HG03139 (cell line): ENCODE measurements around the gene ADO.

Source experiments
- ATAC-seq: cut with Tn5 transposase; IDR thresholded peaks from one replicate; pipeline ENCODE4 v1.9.1; 2021; ENCODE audit not compliant: unreplicated experiment

The ADO gene

GRCh38 chr10:62817121-62817765 is 12.7 kb downstream of the ADO start:
- ATAC-seq: peak; percentile 20

DNA sequence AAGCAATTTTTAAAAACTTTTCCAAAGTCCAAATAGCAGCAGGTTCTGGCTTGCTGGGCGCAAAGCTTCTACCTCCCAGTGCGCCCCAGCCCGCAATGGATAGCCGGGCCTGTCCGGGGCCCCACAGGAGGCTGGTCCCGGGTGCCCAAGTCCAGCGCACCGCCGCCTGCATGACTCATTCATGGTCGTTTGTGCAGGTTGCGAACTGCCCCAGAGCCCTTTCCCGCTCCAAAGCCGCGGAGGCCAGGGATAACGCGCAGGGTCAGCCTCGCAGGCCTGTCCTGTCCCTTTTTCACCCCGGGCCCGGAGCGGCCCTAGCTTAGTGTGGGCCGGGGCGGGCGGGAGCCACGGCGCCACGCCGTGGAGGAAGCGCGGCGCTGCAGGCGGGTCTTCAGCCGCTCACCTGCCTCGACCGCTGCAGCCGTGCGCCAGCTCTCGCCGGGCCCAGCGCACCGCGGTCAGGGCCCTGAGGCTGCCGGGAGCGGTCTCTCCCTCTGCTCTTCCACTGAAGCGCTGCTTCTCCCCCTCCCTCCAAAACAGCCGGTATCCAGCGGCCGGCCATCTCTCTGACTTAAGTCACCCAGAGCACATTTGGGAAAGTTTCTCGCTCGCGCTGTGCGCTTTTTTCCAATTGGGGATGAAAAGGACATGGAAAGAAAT is 13.4 kb downstream of the ADO start:
- ATAC-seq: peak; percentile 37

- ATAC-seq: no peak
Measured at GRCh38 chr10:62818426-62819011, 14.0 kb downstream of the ADO start.

GRCh38 chr10:62819141-62819920 is 14.8 kb downstream of the ADO start:
- ATAC-seq: no peak

GRCh38 chr10:62820586-62820985 is 16.1 kb downstream of the ADO start:
- no peak for ATAC-seq

DNA sequence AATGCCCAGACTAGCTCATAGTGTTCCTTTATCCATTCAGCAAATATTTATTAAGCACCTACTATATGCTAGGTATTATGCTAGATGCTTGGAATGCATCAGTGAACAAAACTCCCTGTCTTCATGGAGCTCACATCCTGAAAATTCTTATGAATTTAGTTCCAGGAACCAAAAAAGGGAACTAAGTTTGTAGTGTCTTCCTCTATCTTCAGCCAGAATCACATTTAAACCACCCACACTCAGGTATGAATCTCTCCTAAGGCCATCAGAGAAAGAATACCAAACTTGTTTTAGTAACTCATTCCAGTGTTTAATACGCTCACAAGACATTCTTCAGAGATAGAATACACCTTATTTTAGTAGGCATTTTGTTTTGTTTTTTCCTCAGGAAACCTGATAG is 21.8 kb downstream of the ADO start:
- ATAC-seq: no peak

GRCh38 chr10:62829622-62830021 is 25.1 kb downstream of the ADO start:
- ATAC-seq: no peak

- no peak for ATAC-seq
Measured at GRCh38 chr10:62830679-62831078, 26.2 kb downstream of the ADO start.

DNA sequence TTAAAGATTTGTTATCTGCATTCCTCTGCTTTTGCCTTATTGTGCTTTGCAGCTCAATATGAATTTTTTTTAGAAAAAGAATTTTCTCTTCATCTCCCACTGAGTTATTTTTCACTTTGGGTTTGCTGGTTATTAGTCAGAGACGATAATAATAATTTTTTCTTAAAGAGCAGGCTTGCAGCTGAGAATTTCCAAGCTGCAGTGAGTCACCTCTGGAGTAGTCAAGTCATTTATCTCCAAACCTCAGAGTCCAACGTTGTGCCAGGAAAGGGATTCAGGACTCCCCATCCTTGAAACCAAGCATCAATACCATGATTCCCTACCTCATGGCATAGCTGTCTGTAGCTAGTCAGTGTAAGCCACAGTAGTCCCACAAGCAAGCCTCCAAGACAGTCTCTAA is 26.8 kb downstream of the ADO start:
- no peak for ATAC-seq

DNA sequence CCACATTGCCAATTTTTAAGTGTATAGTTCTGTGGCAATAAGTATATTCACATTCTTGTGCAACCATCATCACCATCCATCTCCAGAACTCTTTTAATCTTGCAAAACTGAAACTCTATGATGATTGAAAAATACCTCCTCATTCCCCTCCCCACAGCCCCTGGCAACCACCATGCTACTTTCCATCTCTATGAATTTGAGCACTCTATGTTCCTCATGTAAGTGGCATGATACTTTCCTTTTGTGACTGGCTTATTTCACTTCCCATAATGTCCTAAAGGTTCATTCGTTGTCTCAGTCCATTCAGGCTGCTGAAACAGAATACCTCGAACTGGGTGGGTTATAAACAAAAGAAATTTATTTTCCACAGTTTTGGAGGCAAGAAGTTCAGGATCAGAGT is 35.1 kb downstream of the ADO start:
- ATAC-seq: no peak

GRCh38 chr10:62842983-62843382 is 38.5 kb downstream of the ADO start:
- no peak for ATAC-seq

GRCh38 chr10:62843600-62843999 is 39.1 kb downstream of the ADO start:
- ATAC-seq: no peak

DNA sequence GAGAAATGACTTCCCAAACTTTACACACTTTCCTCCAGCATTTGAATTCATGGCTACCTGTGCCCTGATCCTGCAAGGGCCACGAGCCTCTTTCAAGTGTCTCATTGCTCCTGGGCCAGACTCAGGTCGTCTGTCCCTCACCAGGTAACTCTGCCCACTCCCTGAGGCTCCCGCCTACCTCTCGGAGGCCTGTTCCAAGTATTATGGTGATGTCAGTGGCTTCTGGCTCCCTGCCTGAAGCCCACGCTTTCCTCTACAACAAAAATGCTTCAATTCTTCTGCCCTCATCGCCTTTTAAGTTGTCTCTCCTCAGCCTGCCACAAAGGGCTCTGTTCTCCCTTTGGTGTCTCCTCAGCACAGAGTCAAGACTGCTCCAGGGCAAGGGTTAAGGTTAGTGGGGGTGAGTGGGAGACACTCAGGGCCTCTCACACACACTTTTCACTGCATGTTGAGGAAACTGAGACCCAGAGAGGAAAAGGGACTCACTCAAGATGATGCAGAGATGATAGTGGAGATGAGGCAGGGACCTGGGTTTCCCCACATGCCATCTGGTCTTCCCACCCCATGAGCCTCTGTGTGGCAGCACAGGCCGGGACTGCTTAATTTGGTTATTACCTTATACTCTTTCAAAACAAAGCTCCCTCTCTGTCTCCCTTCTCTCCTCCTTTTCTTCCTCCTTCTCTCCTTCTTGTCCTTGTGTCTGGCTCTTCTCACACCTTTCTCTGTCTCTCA is 39.9 kb downstream of the ADO start:
- ATAC-seq: no peak

DNA sequence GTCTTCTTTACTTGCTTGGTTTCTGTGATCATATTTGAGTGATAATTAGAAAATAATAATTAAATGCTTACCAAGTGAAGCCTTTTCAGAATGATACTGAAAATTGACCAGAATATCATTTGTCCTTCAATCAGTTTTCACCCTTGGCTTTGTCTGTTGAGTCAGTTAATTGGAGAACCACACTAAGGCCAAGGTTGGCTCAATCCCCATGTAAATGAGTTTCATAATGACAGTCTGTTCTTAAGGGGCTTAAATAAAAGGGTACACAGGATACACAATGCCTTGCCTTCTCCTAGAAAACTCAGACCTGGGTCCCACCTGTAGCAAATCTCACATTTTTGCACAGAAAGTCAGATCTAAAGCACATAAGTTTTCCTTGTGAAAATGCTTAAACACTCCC is 42.9 kb downstream of the ADO start:
- ATAC-seq: no peak

DNA sequence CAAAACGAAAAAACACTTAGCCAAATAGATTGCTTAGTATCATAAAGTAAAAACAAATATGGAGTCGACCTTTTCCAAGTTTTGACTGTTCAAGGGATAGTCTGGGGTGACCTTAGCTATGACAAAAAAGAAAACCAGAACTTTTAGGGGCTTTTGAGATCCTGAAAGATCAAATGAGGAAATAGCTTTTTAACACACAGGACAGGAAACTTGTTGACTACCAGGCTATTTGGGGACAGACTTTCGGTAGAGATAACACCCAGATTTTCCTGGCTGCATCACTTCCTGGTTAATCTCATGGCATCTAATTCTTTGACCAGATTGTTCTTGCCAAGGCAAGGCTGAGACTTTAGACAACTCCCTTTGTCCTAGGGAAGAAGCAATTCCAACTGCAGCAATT is 46.1 kb downstream of the ADO start:
- no peak for ATAC-seq

DNA sequence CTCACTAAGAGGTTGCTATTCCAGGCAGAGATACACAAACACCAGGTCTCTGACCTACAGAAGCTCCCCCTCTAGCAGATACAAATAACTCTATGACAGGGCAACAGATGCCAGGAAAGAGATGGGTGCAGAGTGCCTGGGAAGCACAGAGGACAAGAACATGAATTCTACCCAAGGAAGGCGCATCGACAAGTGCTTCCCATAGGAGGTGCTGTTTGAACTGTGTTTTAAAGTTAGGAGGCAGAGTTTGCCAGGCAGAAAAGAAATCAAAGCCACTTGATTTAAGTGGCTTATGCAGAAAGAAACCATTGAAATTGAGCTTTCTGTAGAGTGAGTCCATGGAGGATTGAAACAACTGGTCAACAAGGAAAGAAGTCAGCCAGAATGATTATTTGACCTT is 46.9 kb downstream of the ADO start:
- no peak for ATAC-seq

GRCh38 chr10:62852961-62853702 is 48.6 kb downstream of the ADO start:
- ATAC-seq: peak; percentile 70

- no peak for ATAC-seq
Measured at GRCh38 chr10:62853710-62854109, 49.2 kb downstream of the ADO start.

DNA sequence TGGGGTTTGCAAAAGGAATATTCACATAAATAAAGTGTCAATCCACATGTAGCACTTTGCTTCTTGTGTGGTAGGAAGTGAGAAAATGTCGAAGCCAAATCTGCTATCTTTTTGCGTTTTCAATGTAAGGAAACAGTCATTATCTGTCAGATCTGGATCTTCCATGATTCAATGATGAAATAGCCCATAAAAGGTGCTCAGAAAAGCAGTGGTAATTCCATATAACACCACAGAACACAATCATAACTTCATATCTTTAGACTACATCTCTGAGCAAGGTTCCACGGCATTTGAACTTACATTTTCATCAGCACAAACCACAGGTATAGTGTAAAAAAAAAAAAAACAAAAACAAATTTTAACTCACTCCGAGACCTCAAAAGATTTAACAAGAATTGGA is 51.5 kb downstream of the ADO start:
- no peak for ATAC-seq
